ENCODE measurements around the gene AMMECR1. TPM values are rescaled to one million over a fixed set of nuclear protein-coding genes. Genes with fewer than 3 reads are reported as not detected.

Gene AMMECR1
- total and polyA plus RNA-seq, 2 of the 13 experiments (the other 11 are each of a cell fraction or from before 2014, with no cell fraction given), result 3.1 to 7.5 TPM

DNA sequence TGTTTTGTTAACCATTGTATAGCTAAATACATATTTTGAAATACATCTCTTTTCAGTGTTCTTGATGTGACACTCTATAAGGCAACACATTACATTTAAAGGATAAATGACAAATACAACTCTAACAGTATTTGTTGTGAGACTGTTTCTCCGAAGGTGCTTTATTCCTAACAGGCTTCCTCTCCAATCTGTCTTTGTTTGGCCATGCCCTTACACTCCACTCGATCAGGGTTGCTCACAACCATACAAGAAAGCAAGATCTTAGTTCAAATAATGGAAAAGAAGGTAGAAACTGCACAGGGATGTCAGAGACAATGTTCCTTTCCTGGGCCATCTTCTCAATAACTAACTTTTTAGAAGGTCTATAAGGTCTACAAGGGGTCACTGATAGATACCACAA lies 36.5 kb downstream of the AMMECR1 start:
- TF ChIP-seq NFKB2 (CRISPR knock-in tag; IDR thresholded peaks at IDR 0.05; ENCODE audit: borderline replicate concordance) (no peak), ZNF160 (CRISPR knock-in tag; IDR thresholded peaks at IDR 0.05) (no peak), RELA (CRISPR knock-in tag; IDR thresholded peaks at IDR 0.05) (no peak), PPARG (CRISPR knock-in tag; conservative IDR thresholded peaks at IDR 0.05) (no peak), ZKSCAN8 (CRISPR knock-in tag; IDR thresholded peaks at IDR 0.05; ENCODE audit: borderline replicate concordance) (no peak), ZNF652 (CRISPR knock-in tag; IDR thresholded peaks at IDR 0.05; ENCODE audit: borderline replicate concordance, low read depth) (no peak), SCMH1 (CRISPR knock-in tag; IDR thresholded peaks at IDR 0.05; ENCODE audit: borderline replicate concordance) (no peak), TRIM22 (IDR thresholded peaks at IDR 0.05) (no peak), MATR3 (CRISPR knock-in tag; IDR thresholded peaks at IDR 0.05) (no peak), NR2F6 (IDR thresholded peaks at IDR 0.05) (no peak), NR2F6 (CRISPR knock-in tag; IDR thresholded peaks at IDR 0.05) (no peak), ZNF383 (CRISPR knock-in tag; IDR thresholded peaks at IDR 0.05; ENCODE audit: borderline replicate concordance) (no peak)
- TF ChIP-seq, protein P1, sequence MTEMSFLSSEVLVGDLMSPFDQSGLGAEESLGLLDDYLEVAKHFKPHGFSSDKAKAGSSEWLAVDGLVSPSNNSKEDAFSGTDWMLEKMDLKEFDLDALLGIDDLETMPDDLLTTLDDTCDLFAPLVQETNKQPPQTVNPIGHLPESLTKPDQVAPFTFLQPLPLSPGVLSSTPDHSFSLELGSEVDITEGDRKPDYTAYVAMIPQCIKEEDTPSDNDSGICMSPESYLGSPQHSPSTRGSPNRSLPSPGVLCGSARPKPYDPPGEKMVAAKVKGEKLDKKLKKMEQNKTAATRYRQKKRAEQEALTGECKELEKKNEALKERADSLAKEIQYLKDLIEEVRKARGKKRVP (CRISPR knock-in tag; IDR thresholded peaks at IDR 0.05), result no peak
- TF ChIP-seq, protein P2, sequence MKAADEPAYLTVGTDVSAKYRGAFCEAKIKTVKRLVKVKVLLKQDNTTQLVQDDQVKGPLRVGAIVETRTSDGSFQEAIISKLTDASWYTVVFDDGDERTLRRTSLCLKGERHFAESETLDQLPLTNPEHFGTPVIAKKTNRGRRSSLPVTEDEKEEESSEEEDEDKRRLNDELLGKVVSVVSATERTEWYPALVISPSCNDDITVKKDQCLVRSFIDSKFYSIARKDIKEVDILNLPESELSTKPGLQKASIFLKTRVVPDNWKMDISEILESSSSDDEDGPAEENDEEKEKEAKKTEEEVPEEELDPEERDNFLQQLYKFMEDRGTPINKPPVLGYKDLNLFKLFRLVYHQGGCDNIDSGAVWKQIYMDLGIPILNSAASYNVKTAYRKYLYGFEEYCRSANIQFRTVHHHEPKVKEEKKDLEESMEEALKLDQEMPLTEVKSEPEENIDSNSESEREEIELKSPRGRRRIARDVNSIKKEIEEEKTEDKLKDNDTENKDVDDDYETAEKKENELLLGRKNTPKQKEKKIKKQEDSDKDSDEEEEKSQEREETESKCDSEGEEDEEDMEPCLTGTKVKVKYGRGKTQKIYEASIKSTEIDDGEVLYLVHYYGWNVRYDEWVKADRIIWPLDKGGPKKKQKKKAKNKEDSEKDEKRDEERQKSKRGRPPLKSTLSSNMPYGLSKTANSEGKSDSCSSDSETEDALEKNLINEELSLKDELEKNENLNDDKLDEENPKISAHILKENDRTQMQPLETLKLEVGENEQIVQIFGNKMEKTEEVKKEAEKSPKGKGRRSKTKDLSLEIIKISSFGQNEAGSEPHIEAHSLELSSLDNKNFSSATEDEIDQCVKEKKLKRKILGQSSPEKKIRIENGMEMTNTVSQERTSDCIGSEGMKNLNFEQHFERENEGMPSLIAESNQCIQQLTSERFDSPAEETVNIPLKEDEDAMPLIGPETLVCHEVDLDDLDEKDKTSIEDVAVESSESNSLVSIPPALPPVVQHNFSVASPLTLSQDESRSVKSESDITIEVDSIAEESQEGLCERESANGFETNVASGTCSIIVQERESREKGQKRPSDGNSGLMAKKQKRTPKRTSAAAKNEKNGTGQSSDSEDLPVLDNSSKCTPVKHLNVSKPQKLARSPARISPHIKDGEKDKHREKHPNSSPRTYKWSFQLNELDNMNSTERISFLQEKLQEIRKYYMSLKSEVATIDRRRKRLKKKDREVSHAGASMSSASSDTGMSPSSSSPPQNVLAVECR (CRISPR knock-in tag; IDR thresholded peaks at IDR 0.05; ENCODE audit: borderline replicate concordance), result no peak
- ChIA-PET CTCF (ENCODE audit: low intra/inter-chr PET ratio, low total read pairs) (no interaction called here), POLR2A (no interaction called here)
- Histone ChIP-seq H2AFZ (ENCODE audit: low read length) (no peak overlapping the region), H3K9me3 (ENCODE audit: low read length) (no peaks in the 10 kb centered on the region), H3K79me2 (ENCODE audit: insufficient read depth, low read length) (no peaks in the 10 kb centered on the region), H4K20me1 (ENCODE audit: insufficient read depth, low read length) (no peaks in the 10 kb centered on the region), H3K9ac (ENCODE audit: insufficient read depth, low read depth, low read length) (no peak overlapping the region), H3K4me3 (replicated peaks in 1 of 3; ENCODE audit: insufficient read depth in 1 of 3, low read depth in 2 of 3, low read length in 3 of 3) (no peak overlapping the region), H3K4me2 (ENCODE audit: low read depth, low read length) (no peak overlapping the region), H3K4me1 (ENCODE audit: insufficient read depth, low read length) (no peaks in the 10 kb centered on the region), H3K27ac (ENCODE audit: extremely low read length, insufficient read depth, low read length) (no peak overlapping the region), H3K27me3 (ENCODE audit: control insufficient read depth in 1 of 2, insufficient read depth in 2 of 2, low read length in 2 of 2) (no peaks in the 10 kb centered on the region), H3K36me3 (replicated peaks in 1 of 2; ENCODE audit: control insufficient read depth in 1 of 2, insufficient read depth in 2 of 2, low read length in 2 of 2) (no peaks in the 10 kb centered on the region)
- intact Hi-C loops (cut with micrococcal nuclease; ENCODE audit: unreplicated experiment) (no loop called here), in situ Hi-C loops (cut with HindIII; ENCODE audit: extremely low pct_ligation_motif_present, low pct_unique_long_range_greater_than_20kb) (no loop called here)
- WGBS (ENCODE audit: low lambda C conversion rate), result 97% methylated on average over 2 of the region's 2 CpGs
- ATAC-seq (no peak), FAIRE-seq (no peak), DNase-seq (ENCODE audit: low spot score) (no peak)
- BruUV-seq (replicated peaks), result no TSS peak

Data from HepG2 (cell line).